GM19455 (cell line): Measurements from ENCODE around the gene MYOZ3.

Experiments
- ATAC-seq: cut with Tn5 transposase; IDR thresholded peaks from one replicate; pipeline ENCODE4 v1.9.1; 2021; ENCODE audit not compliant: unreplicated experiment

The MYOZ3 gene

GRCh38 chr5:150700246-150700593 is 39.2 kb downstream of the MYOZ3 start:
- ATAC-seq = peak; percentile 11

- ATAC-seq = peak; percentile 98
These were observed 39.7 kb downstream of the MYOZ3 start, which contains the start of gene RBM22 for GRCh38 chr5:150700594-150701377. TSS of gene RBM22 (minus strand) at chr5:150701062. CDS start at chr5:150700985, 77 bp downstream.

GRCh38 chr5:150703762-150704161 is 42.7 kb downstream of the MYOZ3 start:
- ATAC-seq = no peak

GRCh38 chr5:150706776-150707390 is 45.8 kb downstream of the MYOZ3 start:
- no peak for ATAC-seq

GRCh38 chr5:150710165-150710564 is 49.1 kb downstream of the MYOZ3 start:
- no peak for ATAC-seq

- no peak for ATAC-seq
These were observed 62.8 kb downstream of the MYOZ3 start for GRCh38 chr5:150723845-150724244.
